22Rv1 (cell line): ENCODE measurements around the gene SLC12A7.
"Not testable (repeated sequence)": the region's sequence is repeated elsewhere in the genome, so short reads cannot be mapped to it uniquely, and the experiment has no call there.

ENCODE experiments used
- H3K27ac ChIP-seq: fragments of 450-650 bp; 2 replicates; pipeline ENCODE4 v1.5.1; 2017
- CTCF ChIP-seq: fragments of 450-650 bp; IDR thresholded peaks from 2 replicates; pipeline ENCODE4 v1.5.1; 2017; ENCODE audit warnings: mild to moderate bottlenecking
- ZFX ChIP-seq: fragments of 450-650 bp; IDR thresholded peaks from 2 replicates; pipeline ENCODE4 v1.6.1; 2017; ENCODE audit warnings: antibody characterized with exemption, borderline replicate concordance

The SLC12A7 gene

DNA sequence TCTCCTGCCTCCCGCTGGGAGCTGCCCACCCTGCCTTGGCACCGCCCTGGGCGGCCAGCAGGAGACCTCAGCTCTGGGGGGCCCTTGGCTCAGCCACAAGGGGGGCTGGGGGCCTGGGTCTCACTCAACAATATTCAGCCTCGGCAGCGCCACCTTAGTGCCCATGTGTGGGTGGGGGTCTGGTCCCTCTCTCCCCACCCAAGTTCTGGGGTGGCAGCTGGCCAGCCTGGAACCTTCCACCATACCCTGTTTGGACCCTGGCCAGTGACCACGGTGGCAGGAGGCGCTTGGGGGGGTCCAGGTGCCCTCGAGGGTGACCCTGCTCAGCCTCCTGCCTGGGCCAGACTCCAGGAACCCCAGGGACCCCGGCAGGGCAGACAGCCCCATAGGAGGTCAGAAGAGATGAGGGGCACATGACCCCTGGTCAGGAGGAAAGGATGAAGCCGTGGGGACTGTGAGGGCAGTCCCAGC is 81.0 kb downstream of the SLC12A7 start:
- TF ChIP-seq CTCF, result no peak
- no peak for TF ChIP-seq ZFX
- no peak overlapping the region for H3K27ac ChIP-seq

- TF ChIP-seq ZFX, result no peak
- TF ChIP-seq CTCF, result no peak
- H3K27ac ChIP-seq, result no peak overlapping the region
These were observed 81.8 kb downstream of the SLC12A7 start for GRCh38 chr5:1029945-1030625.

DNA sequence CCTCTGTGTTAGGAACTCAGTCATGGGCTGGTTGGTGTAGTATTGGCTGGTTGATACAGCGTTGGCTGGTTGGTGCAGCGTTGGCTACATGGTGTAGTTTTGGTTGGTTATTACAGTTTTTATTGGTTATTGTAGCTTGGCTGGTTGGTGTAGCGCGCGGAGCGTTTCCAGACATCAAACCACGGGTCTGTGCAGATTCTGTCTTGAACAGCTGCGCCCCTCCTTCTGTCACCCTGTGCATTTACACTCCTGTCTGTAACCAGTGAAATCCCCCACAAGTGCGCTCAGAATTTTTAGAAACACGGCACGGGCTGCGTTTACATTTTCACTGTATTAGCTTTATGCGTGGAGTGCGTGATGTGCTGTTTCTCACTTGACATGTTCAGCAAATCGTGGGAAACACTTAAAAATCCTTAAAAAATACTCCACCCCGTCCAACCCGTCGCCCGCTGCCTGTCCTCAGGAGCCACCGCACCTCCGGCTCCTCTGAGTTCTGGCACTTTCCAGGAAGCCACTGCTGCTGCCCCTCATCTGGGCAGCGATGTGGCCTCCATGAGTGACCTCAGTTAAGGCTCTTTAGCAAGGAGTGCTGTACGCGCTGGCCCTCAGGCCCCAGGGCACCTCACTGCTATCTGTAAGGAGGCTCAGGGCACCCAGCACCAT is 82.5 kb downstream of the SLC12A7 start:
- TF ChIP-seq ZFX (no peak), CTCF (no peak)
- H3K27ac ChIP-seq, result no peak overlapping the region

DNA sequence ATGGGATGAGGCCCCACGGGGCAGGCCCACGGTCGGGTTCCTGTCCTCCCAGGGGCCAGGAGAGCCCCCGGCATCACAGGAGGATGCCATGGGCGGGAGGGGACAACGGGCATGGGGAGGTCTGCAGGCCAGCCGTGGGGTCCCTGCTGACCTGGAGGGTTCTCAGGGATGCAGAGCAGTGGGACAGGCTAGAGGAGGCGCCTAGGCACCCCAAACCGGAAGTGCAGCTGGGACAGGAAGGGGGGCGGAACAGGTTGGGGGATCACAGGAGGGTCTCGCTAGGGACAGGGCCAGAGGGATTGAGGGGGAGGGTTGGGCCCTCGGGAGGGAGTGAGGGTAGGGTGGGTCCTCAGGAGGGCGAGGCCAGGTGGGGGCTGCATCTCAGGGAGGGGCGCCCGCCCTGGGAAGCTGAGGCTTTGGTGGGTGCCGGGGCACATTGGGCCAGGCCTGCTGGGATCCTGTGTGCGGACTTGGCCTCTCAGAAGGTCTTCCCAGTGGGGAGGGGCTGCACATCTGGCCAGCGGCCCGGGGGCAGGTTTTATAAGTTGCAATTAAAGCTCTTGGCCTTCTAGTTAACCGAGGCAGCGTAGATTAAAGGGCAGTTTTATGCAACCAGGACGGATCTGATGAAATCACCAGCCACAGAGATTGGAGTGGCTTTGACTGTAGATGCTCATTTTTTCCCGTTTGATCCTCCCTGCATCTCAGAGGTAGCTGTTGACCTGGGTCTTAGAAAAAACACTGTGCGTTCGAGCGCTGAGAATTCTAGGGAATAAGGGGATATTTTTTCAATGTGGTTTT is 83.2 kb downstream of the SLC12A7 start:
- H3K27ac ChIP-seq, result no peak overlapping the region
- TF ChIP-seq ZFX (no peak), CTCF (no peak)

DNA sequence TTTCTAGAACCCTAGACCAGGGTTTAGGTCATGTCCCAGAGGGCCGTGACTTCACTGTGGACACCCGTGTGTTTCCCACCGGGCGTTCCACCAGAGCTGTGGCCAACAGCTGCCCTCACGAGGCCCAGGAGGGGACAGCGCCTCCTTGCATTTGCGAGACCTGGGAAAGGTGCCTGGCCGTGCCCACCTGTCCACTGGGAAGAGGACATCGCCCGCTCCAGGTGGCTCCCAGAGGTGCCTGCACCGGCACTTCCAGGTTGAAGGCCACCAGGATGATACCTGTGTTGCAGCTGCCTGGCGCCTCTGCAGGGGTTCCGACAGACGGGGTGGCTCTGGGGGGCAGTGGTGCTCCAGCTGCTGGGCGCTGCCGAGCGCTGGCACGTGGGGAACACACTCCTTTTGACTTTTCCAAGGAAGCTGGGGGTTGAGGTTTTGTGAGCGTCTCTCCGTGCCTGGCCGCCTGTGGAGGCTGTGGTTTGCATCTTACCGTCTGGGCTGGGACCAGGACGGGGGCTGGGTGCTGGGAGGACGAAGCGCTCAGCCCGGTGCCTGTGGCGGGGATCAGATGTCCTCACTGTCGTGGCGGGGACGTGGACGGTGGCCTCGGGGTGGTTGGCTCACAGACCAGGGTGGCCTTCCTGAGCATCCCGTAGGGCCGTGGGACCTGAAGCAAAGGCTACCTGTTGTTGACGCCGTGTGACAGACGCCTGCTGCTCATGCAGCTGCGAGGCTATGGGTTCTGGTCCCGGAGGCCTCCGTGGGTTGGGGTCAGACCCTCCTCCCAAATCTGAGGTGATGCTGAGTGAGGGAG is 84.0 kb downstream of the SLC12A7 start:
- H3K27ac ChIP-seq, result no peak overlapping the region
- no peak for TF ChIP-seq ZFX
- no peak for TF ChIP-seq CTCF

- H3K27ac ChIP-seq, result no peak overlapping the region
- no peak for TF ChIP-seq ZFX
- no peak for TF ChIP-seq CTCF
These were observed 84.9 kb downstream of the SLC12A7 start for GRCh38 chr5:1026700-1027621.

GRCh38 chr5:1021969-1022336 is 89.9 kb downstream of the SLC12A7 start:
- H3K27ac ChIP-seq, result not testable (repeated sequence)
